Lower leg skin (tissue), 3 donors: ENCODE results near the gene HDAC5.
"Not testable (repeated sequence)": the region's sequence is repeated elsewhere in the genome, so short reads cannot be mapped to it uniquely, and the experiment has no call there.

Experiments
- CTCF ChIP-seq, 3 donors: fragments of 450-650 bp; IDR thresholded peaks; one replicate each; pipeline ENCODE4 v1.5.1; 2016; ENCODE audit warnings: antibody characterized with exemption in 3 of 3, mild to moderate bottlenecking in 3 of 3, moderate library complexity in 2 of 3
- POLR2A ChIP-seq, 2 donors: fragments of 450-650 bp; IDR thresholded peaks; one replicate each; pipeline ENCODE4 v1.6.1; 2016 to 2017; ENCODE audit warnings: antibody characterized with exemption in 2 of 2, mild to moderate bottlenecking in 1 of 2, moderate library complexity in 1 of 2

GRCh38 chr17:44143921-44144320 is 20.5 kb upstream of the HDAC5 start:
- not testable (repeated sequence) for TF ChIP-seq POLR2A, CTCF (IDR thresholded peaks at IDR 0.05)
